A172 (cell line): Measurements from ENCODE around the gene CDK5. TPM values are rescaled to one million over a fixed set of nuclear protein-coding genes. Genes with fewer than 3 reads are reported as not detected.
A peak's percentile ranks its signal among the peaks of the same experiment; 100 is the strongest.

Source experiments
- DNase-seq: peaks from one replicate; pipeline ENCODE4 v3.0.0-alpha.2; 2015; ENCODE audit warnings: low spot score
- total RNA-seq: library from RNA; depleted of rRNA; stranded (reverse); fragments of >200 nt; shearing (Covaris generic); gene quantifications from 2 replicates; pipeline ENCODE4 v1.2.3, GENCODE V29; 2014

CDK5 gene
- total RNA-seq, 1 experiment from 2014 or later, result 57.0 TPM

- DNase-seq, result no peak
Observed at GRCh38 chr7:151087245-151088018, 29.7 kb upstream of the CDK5 start.

GRCh38 chr7:151086802-151087244, 29.1 kb upstream of the CDK5 start:
- DNase-seq, result no peak

GRCh38 chr7:151085691-151086620, 28.3 kb upstream of the CDK5 start, which contains the start of gene AGAP3:
Gene AGAP3 (plus strand): TSS chr7:151086475. CDS start chr7:151086742, 267 bp downstream.
- peak; percentile 59 for DNase-seq

- no peak for DNase-seq
Observed at GRCh38 chr7:151085329-151085690, 27.6 kb upstream of the CDK5 start.

- no peak for DNase-seq
Observed at GRCh38 chr7:151083824-151084160, 26.1 kb upstream of the CDK5 start.

- no peak for DNase-seq
Observed at GRCh38 chr7:151083071-151083823, 25.6 kb upstream of the CDK5 start, which contains the start of gene TMUB1. Gene TMUB1 (minus strand): TSS chr7:151083493. CDS start chr7:151082563, 930 bp downstream.

- no peak for DNase-seq
Observed at GRCh38 chr7:151082141-151083070, 24.7 kb upstream of the CDK5 start.

- no peak for DNase-seq
Observed at GRCh38 chr7:151081170-151082101, 23.7 kb upstream of the CDK5 start.

- peak; percentile 70 for DNase-seq
Observed at GRCh38 chr7:151080522-151081169, 22.9 kb upstream of the CDK5 start, which contains the start of gene FASTK. Gene FASTK (minus strand): TSS chr7:151080809. CDS start chr7:151080766, 43 bp downstream.

- no peak for DNase-seq
Observed at GRCh38 chr7:151080067-151080521, 22.4 kb upstream of the CDK5 start.

GRCh38 chr7:151079199-151079910, 21.7 kb upstream of the CDK5 start:
- no peak for DNase-seq

- peak; percentile 44 for DNase-seq
Observed at GRCh38 chr7:151078233-151079040, 20.7 kb upstream of the CDK5 start.

- DNase-seq, result no peak
Observed at GRCh38 chr7:151077705-151078232, 20.1 kb upstream of the CDK5 start.

GRCh38 chr7:151076863-151077704, 19.4 kb upstream of the CDK5 start:
- no peak for DNase-seq

- DNase-seq, result no peak
Observed at GRCh38 chr7:151075978-151076426, 18.3 kb upstream of the CDK5 start.

- DNase-seq, result no peak
Observed at GRCh38 chr7:151075662-151075971, 17.9 kb upstream of the CDK5 start.
